NCI-H524 (cell line): ENCODE measurements around the gene CREB3L4.
A peak's percentile ranks its signal among the peaks of the same experiment; 100 is the strongest.

Source experiments
- DNase-seq, 2 experiments: peaks; one replicate each; lab custom pipeline; 2025; lab: John Stamatoyannopoulos, UW

Gene CREB3L4

GRCh38 chr1:153967107-153967999, at the start of gene CREB3L4:
Gene CREB3L4, plus strand, starts transcription at chr1:153967902. Its CDS starts 624 bp downstream, at chr1:153968526.
- peak; percentile 93 to 96 for DNase-seq

- DNase-seq = no peak
Observed at GRCh38 chr1:153919876-153920852, 47.5 kb upstream of the CREB3L4 start.

- no peak for DNase-seq
Observed at GRCh38 chr1:153921080-153921802, 46.5 kb upstream of the CREB3L4 start.

GRCh38 chr1:153921803-153922075, 46.0 kb upstream of the CREB3L4 start:
- DNase-seq = peak in 1 of 2 experiments; percentile 45

- peak; percentile 56 to 83 for DNase-seq
Observed at GRCh38 chr1:153922076-153922971, 45.4 kb upstream of the CREB3L4 start.

- peak; percentile 100 for DNase-seq
Observed at GRCh38 chr1:153922972-153923925, 44.5 kb upstream of the CREB3L4 start, which contains the start of gene GATAD2B. Gene GATAD2B, minus strand, starts transcription at chr1:153922972. Its CDS starts 94,625 bp downstream, at chr1:153828347.

GRCh38 chr1:153926405-153926804, 41.3 kb upstream of the CREB3L4 start:
- DNase-seq = no peak

- no peak for DNase-seq
Observed at GRCh38 chr1:153928245-153928644, 39.5 kb upstream of the CREB3L4 start.

GRCh38 chr1:153928791-153929341, 38.8 kb upstream of the CREB3L4 start:
- DNase-seq = no peak

GRCh38 chr1:153929426-153929825, 38.3 kb upstream of the CREB3L4 start:
- DNase-seq = no peak

- DNase-seq = no peak
Observed at GRCh38 chr1:153929981-153930948, 37.4 kb upstream of the CREB3L4 start.

- no peak for DNase-seq
Observed at GRCh38 chr1:153932156-153933131, 35.3 kb upstream of the CREB3L4 start.

- no peak for DNase-seq
Observed at GRCh38 chr1:153933430-153933829, 34.3 kb upstream of the CREB3L4 start.

GRCh38 chr1:153933955-153934354, 33.7 kb upstream of the CREB3L4 start:
- no peak for DNase-seq

GRCh38 chr1:153934746-153935145, 33.0 kb upstream of the CREB3L4 start:
- no peak for DNase-seq

- no peak for DNase-seq
Observed at GRCh38 chr1:153936011-153936802, 31.5 kb upstream of the CREB3L4 start.
